CD4-positive, alpha-beta T cell (primary cell): Measurements from ENCODE around the gene LRRC75A. TPM values are rescaled to one million over a fixed set of nuclear protein-coding genes. Genes with fewer than 3 reads are reported as not detected.

Source experiments
- ATAC-seq: fragments of 200-7000 bp; cut with Tn5 transposase; one replicate; pipeline ENCODE4 v1.10.0; 2022; ENCODE audit warnings: mild to moderate bottlenecking; ENCODE audit not compliant: poor library complexity
- CTCF ChIA-PET: fragments of 350-600 bp; sonication (Branson Sonifier 250); formaldehyde crosslinking; loops from one replicate; lab custom pipeline; 2021; ENCODE audit warnings: antibody characterized with exemption, inconsistent platforms; lab: Charles Lee
- POLR2A ChIA-PET: fragments of 350-600 bp; sonication (Branson Sonifier 250); formaldehyde crosslinking; loops from one replicate; lab custom pipeline; 2021; ENCODE audit warnings: antibody characterized with exemption, inconsistent platforms; lab: Charles Lee
- DNase-seq, 14 experiments: peaks; one replicate each; pipeline ENCODE4 v3.0.0-alpha.2; 2013 to 2020; ENCODE audit warnings: mixed read lengths in 2 of 14
- H3K27ac ChIP-seq, 2 donors: one replicate each; pipeline versions ENCODE4 v1.5.1 to v1.7.0; 2013; ENCODE audit warnings: low read length in 2 of 2, low read depth in 1 of 2, mild to moderate bottlenecking in 1 of 2
- H3K27me3 ChIP-seq, 2 experiments: 1 replicate in 1 of 2; 2 replicates in 1 of 2; pipeline versions ENCODE4 v1.6.1 to v1.7.0; 2013; ENCODE audit warnings: low read length in 2 of 2, control low read depth in 1 of 2, mild to moderate bottlenecking in 1 of 2, moderate library complexity in 1 of 2; ENCODE audit not compliant: insufficient read depth in 2 of 2, control insufficient read depth in 1 of 2
- H3K36me3 ChIP-seq: one replicate; pipeline ENCODE4 v1.6.1; 2013; ENCODE audit warnings: low read length, control low read depth; ENCODE audit not compliant: insufficient read depth
- H3K4me1 ChIP-seq: one replicate; pipeline ENCODE4 v1.6.1; 2013; ENCODE audit warnings: low read length, control low read depth; ENCODE audit not compliant: insufficient read depth
- H3K4me3 ChIP-seq: one replicate; pipeline ENCODE4 v1.5.1; 2013; ENCODE audit warnings: mild to moderate bottlenecking, low read length, moderate library complexity
- H3K9me3 ChIP-seq, 2 experiments: 1 replicate in 1 of 2; 2 replicates in 1 of 2; pipeline versions ENCODE4 v1.6.1 to v1.7.0; 2013; ENCODE audit warnings: low read length in 2 of 2, mild to moderate bottlenecking in 2 of 2, control low read depth in 1 of 2, moderate library complexity in 1 of 2; ENCODE audit not compliant: control insufficient read depth in 1 of 2, insufficient read depth in 1 of 2
- H3K27ac Mint-ChIP-seq: one replicate; pipeline ENCODE4 v1.8.0; 2020; ENCODE audit warnings: mixed read lengths
- H3K27me3 Mint-ChIP-seq: one replicate; pipeline ENCODE4 v1.8.0; 2021; ENCODE audit warnings: mixed read lengths
- H3K36me3 Mint-ChIP-seq: one replicate; pipeline ENCODE4 v1.8.0; 2021; ENCODE audit warnings: low read depth, mixed read lengths
- H3K4me1 Mint-ChIP-seq: one replicate; pipeline ENCODE4 v1.8.0; 2021; ENCODE audit warnings: low read depth, mixed read lengths
- H3K4me3 Mint-ChIP-seq: one replicate; pipeline ENCODE4 v1.8.0; 2020; ENCODE audit warnings: mild to moderate bottlenecking, mixed read lengths
- H3K9me3 Mint-ChIP-seq: one replicate; pipeline ENCODE4 v1.8.0; 2020; ENCODE audit warnings: mixed read lengths
- intact Hi-C, 2 experiments: fragments of 100-400 bp; cut with DNase I in 1 of 2; cut with micrococcal nuclease in 1 of 2; formaldehyde crosslinking; loops; one replicate each; pipeline versions ENCODE4 v1.15.1 to v1.9.0; 2023 to 2025; cut with DNase I, micrococcal nuclease
- total RNA-seq, 174 experiments: library from RNA in 2 of 174; stranded (reverse) in 2 of 174; gene quantifications; one replicate each; pipeline ENCODE4 v1.2.3 and lab custom pipeline; 2021 to 2026
- TF ChIP-seq, protein P1 (sequence below): fragments of 200-600 bp; IDR thresholded peaks from one replicate; pipeline ENCODE4 v1.8.0; 2022; ENCODE audit warnings: antibody characterized with exemption, mild to moderate bottlenecking

The LRRC75A gene
- total RNA-seq, 2 experiments from 2014 or later = 1.5 to 1.9 TPM

DNA sequence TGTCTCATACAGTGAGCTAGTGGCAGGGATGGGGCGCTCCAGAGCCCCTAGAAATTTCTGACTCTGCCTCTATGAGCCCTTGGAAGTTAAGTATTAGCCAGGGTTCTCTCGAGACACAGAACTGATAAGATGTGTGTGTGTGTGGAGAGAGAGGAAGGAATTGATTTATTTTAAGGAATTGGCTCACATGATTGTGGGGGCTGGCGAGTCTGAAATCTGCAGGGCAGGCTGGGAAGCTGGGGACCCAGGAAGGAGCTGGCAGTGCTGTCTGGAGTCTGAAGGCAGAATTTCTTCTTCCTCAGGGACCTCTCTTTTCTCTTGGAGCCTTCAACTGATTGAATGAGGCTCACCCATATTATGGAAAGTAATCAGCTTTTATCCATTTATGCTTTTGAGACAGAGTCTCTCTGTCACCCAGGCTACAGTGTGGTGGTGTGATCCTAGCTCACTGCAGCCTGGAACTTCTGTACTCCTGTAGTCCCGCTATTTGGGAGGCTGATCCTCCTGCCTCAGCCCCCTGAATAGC, 16.8 kb downstream of the LRRC75A start:
- Mint-ChIP-seq H3K27ac (no peak overlapping the region), H3K36me3 (no peaks in the 10 kb centered on the region), H3K9me3 (no peaks in the 10 kb centered on the region), H3K27me3 (no peaks in the 10 kb centered on the region), H3K4me1 (no peaks in the 10 kb centered on the region), H3K4me3 (no peak overlapping the region)
- no peaks in the 10 kb centered on the region for H3K4me1 ChIP-seq
- CTCF ChIA-PET = no interaction called here
- no peaks in the 10 kb centered on the region for H3K27me3 ChIP-seq
- no peaks in the 10 kb centered on the region for H3K9me3 ChIP-seq
- intact Hi-C loops = no loop called here
- no peak overlapping the region for H3K27ac ChIP-seq
- no peak for ATAC-seq
- TF ChIP-seq, protein P1, sequence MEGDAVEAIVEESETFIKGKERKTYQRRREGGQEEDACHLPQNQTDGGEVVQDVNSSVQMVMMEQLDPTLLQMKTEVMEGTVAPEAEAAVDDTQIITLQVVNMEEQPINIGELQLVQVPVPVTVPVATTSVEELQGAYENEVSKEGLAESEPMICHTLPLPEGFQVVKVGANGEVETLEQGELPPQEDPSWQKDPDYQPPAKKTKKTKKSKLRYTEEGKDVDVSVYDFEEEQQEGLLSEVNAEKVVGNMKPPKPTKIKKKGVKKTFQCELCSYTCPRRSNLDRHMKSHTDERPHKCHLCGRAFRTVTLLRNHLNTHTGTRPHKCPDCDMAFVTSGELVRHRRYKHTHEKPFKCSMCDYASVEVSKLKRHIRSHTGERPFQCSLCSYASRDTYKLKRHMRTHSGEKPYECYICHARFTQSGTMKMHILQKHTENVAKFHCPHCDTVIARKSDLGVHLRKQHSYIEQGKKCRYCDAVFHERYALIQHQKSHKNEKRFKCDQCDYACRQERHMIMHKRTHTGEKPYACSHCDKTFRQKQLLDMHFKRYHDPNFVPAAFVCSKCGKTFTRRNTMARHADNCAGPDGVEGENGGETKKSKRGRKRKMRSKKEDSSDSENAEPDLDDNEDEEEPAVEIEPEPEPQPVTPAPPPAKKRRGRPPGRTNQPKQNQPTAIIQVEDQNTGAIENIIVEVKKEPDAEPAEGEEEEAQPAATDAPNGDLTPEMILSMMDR = no peak
- no peak overlapping the region for H3K4me3 ChIP-seq
- POLR2A ChIA-PET = no interaction called here
- no peaks in the 10 kb centered on the region for H3K36me3 ChIP-seq
- DNase-seq = no peak

DNA sequence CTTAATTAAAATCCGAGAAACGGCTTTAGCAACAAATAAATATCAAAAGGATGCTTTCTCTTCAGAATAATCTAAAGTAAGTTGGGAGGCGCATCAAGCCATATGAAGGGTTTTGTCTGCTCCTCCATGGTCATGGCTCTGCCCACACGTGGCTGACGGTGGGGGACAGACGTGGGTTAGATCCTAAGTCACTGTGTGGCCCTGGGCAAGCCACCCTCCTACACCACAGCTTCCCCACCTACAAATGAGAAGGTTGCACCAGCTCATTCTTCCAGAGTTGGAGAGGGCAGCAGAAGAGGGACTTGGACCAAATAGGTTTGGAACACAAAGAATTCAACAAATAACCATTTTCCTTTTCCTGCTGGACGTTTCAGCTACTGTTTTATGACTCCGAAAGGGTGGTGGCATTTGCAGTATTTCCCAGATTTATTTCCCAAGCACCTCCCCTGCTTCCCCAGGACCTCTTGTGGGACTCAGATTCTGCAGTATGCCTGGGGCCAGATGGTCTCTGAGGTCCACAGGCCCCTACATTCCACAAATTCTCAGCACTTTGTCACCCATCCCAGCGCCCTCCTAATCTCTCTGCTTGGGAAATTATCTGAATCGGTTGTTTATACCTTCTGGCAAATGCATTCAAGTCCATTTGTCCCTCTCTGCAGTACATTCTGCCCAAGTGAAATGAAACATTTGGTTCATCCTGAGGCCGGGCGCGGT, 17.8 kb downstream of the LRRC75A start:
- no peaks in the 10 kb centered on the region for H3K9me3 Mint-ChIP-seq
- Histone ChIP-seq H3K27me3 (no peaks in the 10 kb centered on the region), H3K27ac (no peak overlapping the region), H3K4me1 (no peaks in the 10 kb centered on the region), H3K9me3 (no peaks in the 10 kb centered on the region), H3K36me3 (no peaks in the 10 kb centered on the region), H3K4me3 (no peak overlapping the region)
- TF ChIP-seq, protein P1 = no peak
- H3K27me3 Mint-ChIP-seq = no peaks in the 10 kb centered on the region
- no peak overlapping the region for H3K27ac Mint-ChIP-seq
- no peaks in the 10 kb centered on the region for H3K4me1 Mint-ChIP-seq
- no peak overlapping the region for H3K4me3 Mint-ChIP-seq
- no peak for DNase-seq
- ChIA-PET POLR2A (no interaction called here), CTCF (no interaction called here)
- H3K36me3 Mint-ChIP-seq = no peaks in the 10 kb centered on the region
- intact Hi-C loops = no loop called here
- no peak for ATAC-seq

DNA sequence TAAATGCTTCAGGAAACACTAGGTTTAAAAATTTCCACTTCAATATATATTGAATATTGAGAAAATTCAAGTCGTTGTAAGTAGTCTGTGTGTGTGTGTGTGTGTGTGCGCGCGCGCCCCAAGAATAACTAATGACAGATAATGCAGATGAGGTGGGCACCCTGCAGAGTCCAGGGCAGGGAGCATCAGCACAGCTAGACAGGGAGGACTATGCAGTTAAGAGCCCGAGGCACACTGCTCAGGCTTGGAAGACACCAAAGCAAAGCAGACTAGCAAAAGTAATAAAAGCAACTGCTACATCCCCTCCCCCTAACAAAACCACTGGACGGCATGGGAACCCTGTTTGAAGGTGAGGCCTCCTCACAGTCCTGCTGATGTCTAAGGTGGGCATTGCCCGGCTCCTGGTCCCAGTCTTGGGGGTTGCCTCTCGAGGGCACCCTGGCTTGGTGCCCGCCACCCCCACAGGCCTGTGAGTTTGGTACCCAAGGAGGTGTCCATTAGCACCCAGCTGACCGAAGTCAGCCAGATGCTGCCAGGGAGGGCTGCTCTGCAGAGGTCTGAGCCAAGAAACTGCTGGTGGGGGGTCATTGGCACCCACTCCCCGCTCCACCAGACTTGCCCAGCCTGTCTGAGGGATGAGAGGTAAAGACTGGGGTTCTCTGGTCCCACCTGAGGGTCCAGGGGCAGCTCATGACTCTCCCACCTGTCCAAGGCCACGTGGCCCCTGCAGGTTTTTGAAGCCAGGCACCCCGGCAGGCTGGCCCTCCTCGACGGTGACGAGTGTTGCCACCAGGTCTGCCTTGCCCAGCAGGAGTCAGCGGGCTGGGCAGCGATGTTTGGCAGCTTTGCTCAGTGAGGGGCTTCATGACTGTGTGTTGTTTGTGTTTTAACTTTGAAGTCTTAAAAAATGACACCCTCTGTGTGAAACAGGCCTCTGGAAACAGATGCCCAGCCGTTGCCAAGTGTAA, 18.7 kb downstream of the LRRC75A start:
- Mint-ChIP-seq H3K9me3 (no peaks in the 10 kb centered on the region), H3K4me3 (no peak overlapping the region), H3K4me1 (no peaks in the 10 kb centered on the region), H3K27ac (no peak overlapping the region), H3K36me3 (no peaks in the 10 kb centered on the region), H3K27me3 (no peaks in the 10 kb centered on the region)
- Histone ChIP-seq H3K4me1 (no peaks in the 10 kb centered on the region), H3K27ac (no peak overlapping the region), H3K4me3 (no peak overlapping the region), H3K9me3 (no peaks in the 10 kb centered on the region), H3K27me3 (no peaks in the 10 kb centered on the region), H3K36me3 (no peaks in the 10 kb centered on the region)
- ATAC-seq = no peak
- POLR2A ChIA-PET = no interaction called here
- no peak for DNase-seq
- CTCF ChIA-PET = no interaction called here
- TF ChIP-seq, protein P1 = no peak
- intact Hi-C loops = no loop called here
